PC-9 (cell line): ENCODE data around the gene PSEN1.

Experiments
- EZH2 ChIP-seq: fragments of 200-600 bp; sonication (generic); IDR thresholded peaks from 2 replicates; pipeline ENCODE4 v1.8.0; 2017; ENCODE audit warnings: antibody characterized with exemption, low read depth
- TF ChIP-seq, protein P1 (sequence below): fragments of 200-600 bp; sonication (generic); conservative IDR thresholded peaks from 2 replicates; pipeline ENCODE4 v1.6.1; 2017; ENCODE audit warnings: mixed run types, antibody characterized with exemption, mild to moderate bottlenecking, moderate library complexity

DNA sequence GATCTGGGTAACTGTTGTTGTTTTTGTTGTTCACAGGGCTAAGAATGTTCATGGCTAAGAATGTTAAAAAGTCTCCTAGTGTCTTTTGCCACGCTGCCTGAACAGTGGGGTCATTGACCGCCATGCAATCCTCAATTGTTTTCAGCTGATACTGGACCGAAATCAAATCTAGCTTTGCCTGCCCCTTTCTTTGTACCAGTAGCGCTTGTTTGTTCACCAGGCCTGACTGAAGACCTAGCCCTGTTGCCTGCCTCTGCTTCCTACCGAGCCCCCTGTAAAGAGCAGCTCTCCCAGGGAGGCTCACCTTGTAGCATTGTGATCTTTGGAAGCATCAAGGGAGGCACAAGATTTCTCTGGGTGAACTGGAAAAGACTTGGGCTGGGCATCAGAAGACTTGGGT lies 6.7 kb downstream of the PSEN1 start:
- no peak for TF ChIP-seq EZH2
- TF ChIP-seq, protein P1, sequence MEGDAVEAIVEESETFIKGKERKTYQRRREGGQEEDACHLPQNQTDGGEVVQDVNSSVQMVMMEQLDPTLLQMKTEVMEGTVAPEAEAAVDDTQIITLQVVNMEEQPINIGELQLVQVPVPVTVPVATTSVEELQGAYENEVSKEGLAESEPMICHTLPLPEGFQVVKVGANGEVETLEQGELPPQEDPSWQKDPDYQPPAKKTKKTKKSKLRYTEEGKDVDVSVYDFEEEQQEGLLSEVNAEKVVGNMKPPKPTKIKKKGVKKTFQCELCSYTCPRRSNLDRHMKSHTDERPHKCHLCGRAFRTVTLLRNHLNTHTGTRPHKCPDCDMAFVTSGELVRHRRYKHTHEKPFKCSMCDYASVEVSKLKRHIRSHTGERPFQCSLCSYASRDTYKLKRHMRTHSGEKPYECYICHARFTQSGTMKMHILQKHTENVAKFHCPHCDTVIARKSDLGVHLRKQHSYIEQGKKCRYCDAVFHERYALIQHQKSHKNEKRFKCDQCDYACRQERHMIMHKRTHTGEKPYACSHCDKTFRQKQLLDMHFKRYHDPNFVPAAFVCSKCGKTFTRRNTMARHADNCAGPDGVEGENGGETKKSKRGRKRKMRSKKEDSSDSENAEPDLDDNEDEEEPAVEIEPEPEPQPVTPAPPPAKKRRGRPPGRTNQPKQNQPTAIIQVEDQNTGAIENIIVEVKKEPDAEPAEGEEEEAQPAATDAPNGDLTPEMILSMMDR: no peak
